Measurements from ENCODE around the gene ENTREP3. TPM values are rescaled to one million over a fixed set of nuclear protein-coding genes. Genes with fewer than 3 reads are reported as not detected.
A peak's percentile ranks its signal among the peaks of the same experiment; 100 is the strongest.

Gene ENTREP3
- total RNA-seq, 1 donor from 2014 or later, result 51.1 TPM

GRCh38 chr1:155277070-155277901, 22.0 kb upstream of the ENTREP3 start, which contains the start of gene HCN3:
TSS of gene HCN3 (plus strand) at chr1:155277463. CDS start at chr1:155277591, 128 bp downstream.
- Mint-ChIP-seq H3K27me3 (ENCODE audit: low read depth, unreplicated experiment) (no peaks in the 10 kb centered on the region), H3K27ac (ENCODE audit: unreplicated experiment) (no peak within 1 kb of the TSS), H3K36me3 (ENCODE audit: low read depth, unreplicated experiment) (no peaks in the 10 kb centered on the region), H3K4me3 (ENCODE audit: unreplicated experiment) (peak within 1 kb of the TSS; percentile 79), H3K4me1 (ENCODE audit: low read depth, unreplicated experiment) (peaks cover 11% of the 10 kb centered on the region), H3K9me3 (ENCODE audit: unreplicated experiment) (no peaks in the 10 kb centered on the region)
- peak within 1 kb of the TSS; percentile 99 for H2AFZ ChIP-seq (ENCODE audit: low read depth, low read length)
- peak within 1 kb of the TSS; percentile 68 for H3K4me3 ChIP-seq (ENCODE audit: insufficient read depth, low read depth, low read length)
- peak within 1 kb of the TSS; percentile 75 for H3K9ac ChIP-seq (ENCODE audit: low read length)
- FAIRE-seq (no peak), DNase-seq (ENCODE audit: low read depth) (peak; percentile 76)
- H3K9me3 ChIP-seq (ENCODE audit: insufficient read depth, low read depth, low read length), result no peaks in the 10 kb centered on the region
- H3K79me2 ChIP-seq (ENCODE audit: insufficient read depth, low read length), result peaks cover 12% of the 10 kb centered on the region
- H3K36me3 ChIP-seq (ENCODE audit: insufficient read depth, low read length), result no peaks in the 10 kb centered on the region
- TF ChIP-seq CTCF (IDR thresholded peaks at IDR 0.05; ENCODE audit: insufficient read depth, low read depth, low read length) (peak; percentile 36), EZH2 (IDR thresholded peaks at IDR 0.05; ENCODE audit: insufficient read depth, low read length) (no peak)
- H3K27ac ChIP-seq (ENCODE audit: low read depth, low read length), result no peak within 1 kb of the TSS
- H3K4me2 ChIP-seq (ENCODE audit: low read length), result peak within 1 kb of the TSS; percentile 98
- H3K27me3 ChIP-seq (ENCODE audit: insufficient read depth, low read length), result no peaks in the 10 kb centered on the region
- H4K20me1 ChIP-seq (ENCODE audit: insufficient read depth, low read length), result peaks cover 10% of the 10 kb centered on the region
- H3K4me1 ChIP-seq (ENCODE audit: insufficient read depth, low read length), result peaks cover 28% of the 10 kb centered on the region

- H3K9me3 Mint-ChIP-seq (ENCODE audit: unreplicated experiment), result no peaks in the 10 kb centered on the region
- H3K27me3 Mint-ChIP-seq (ENCODE audit: low read depth, unreplicated experiment), result no peaks in the 10 kb centered on the region
- TF ChIP-seq EZH2 (IDR thresholded peaks at IDR 0.05; ENCODE audit: insufficient read depth, low read length), result no peak
- no peak for TF ChIP-seq CTCF (IDR thresholded peaks at IDR 0.05; ENCODE audit: insufficient read depth, low read depth, low read length)
- peaks cover 32% of the 10 kb centered on the region for H4K20me1 ChIP-seq (ENCODE audit: insufficient read depth, low read length)
- FAIRE-seq, result no peak
- peak within 1 kb of the TSS; percentile 90 for H2AFZ ChIP-seq (ENCODE audit: low read depth, low read length)
- no peaks in the 10 kb centered on the region for H3K27me3 ChIP-seq (ENCODE audit: insufficient read depth, low read length)
- peaks cover 10% of the 10 kb centered on the region for H3K36me3 Mint-ChIP-seq (ENCODE audit: low read depth, unreplicated experiment)
- H3K9ac ChIP-seq (ENCODE audit: low read length), result peak within 1 kb of the TSS; percentile 83
- peak; percentile 75 for DNase-seq (ENCODE audit: low read depth)
- peaks cover 45% of the 10 kb centered on the region for H3K79me2 ChIP-seq (ENCODE audit: insufficient read depth, low read length)
- no peaks in the 10 kb centered on the region for H3K9me3 ChIP-seq (ENCODE audit: insufficient read depth, low read depth, low read length)
- H3K4me2 ChIP-seq (ENCODE audit: low read length), result peak within 1 kb of the TSS; percentile 92
- H3K4me1 ChIP-seq (ENCODE audit: insufficient read depth, low read length), result peaks cover 29% of the 10 kb centered on the region
- peaks cover 24% of the 10 kb centered on the region for H3K36me3 ChIP-seq (ENCODE audit: insufficient read depth, low read length)
- H3K27ac Mint-ChIP-seq (ENCODE audit: unreplicated experiment), result peak within 1 kb of the TSS; percentile 93
- peak within 1 kb of the TSS; percentile 81 for H3K4me3 ChIP-seq (ENCODE audit: insufficient read depth, low read depth, low read length)
- peak within 1 kb of the TSS; percentile 82 for H3K27ac ChIP-seq (ENCODE audit: low read depth, low read length)
- H3K4me3 Mint-ChIP-seq (ENCODE audit: unreplicated experiment), result peak within 1 kb of the TSS; percentile 90
- H3K4me1 Mint-ChIP-seq (ENCODE audit: low read depth, unreplicated experiment), result peaks cover 17% of the 10 kb centered on the region
Observed at GRCh38 chr1:155273343-155274245, 18.3 kb upstream of the ENTREP3 start, which contains the start of gene CLK2. TSS of gene CLK2 (minus strand) at chr1:155273504. CDS start at chr1:155270977, 2,527 bp downstream.

All from astrocyte (in vitro differentiated cells and primary cell).